ENCODE measurements around the gene DCHS1. TPM values are rescaled to one million over a fixed set of nuclear protein-coding genes. Genes with fewer than 3 reads are reported as not detected.

The DCHS1 gene
- polyA plus RNA-seq, 3 donors: 29.1 to 43.4 (median 34.7) TPM

- DNase-seq (ENCODE audit: extremely low read depth in 1 of 11, low read depth in 9 of 11, low spot score in 4 of 11): peak in 6 of 11 donors; percentile 60 to 83 (median 74)
Measured at GRCh38 chr11:6618117-6619003, 37.2 kb downstream of the DCHS1 start.

DNA sequence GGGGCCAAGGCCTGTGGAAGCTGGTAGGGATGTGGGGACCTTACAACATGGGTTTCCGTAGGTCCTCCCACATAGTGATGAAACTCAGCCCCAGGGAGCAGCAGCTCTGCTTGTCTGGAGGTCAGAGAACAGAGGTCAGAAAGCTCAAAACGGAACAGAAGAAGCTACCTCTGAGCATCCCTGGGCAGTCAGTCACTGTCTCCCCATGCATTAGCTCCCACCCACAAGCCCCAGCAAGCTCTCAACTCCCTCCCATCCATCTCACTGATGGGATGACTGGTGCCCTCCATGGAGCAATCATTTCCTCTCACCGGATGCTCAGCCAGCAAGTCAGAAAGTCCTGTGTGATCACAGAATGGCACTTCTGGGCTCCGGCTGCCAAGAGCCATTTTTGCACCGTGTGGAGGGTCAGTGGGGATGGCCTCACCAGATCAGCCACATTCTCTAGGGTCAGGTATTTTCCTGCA is 38.3 kb downstream of the DCHS1 start:
- DNase-seq (ENCODE audit: extremely low read depth in 1 of 11, low read depth in 9 of 11, low spot score in 4 of 11): no peak

DNA sequence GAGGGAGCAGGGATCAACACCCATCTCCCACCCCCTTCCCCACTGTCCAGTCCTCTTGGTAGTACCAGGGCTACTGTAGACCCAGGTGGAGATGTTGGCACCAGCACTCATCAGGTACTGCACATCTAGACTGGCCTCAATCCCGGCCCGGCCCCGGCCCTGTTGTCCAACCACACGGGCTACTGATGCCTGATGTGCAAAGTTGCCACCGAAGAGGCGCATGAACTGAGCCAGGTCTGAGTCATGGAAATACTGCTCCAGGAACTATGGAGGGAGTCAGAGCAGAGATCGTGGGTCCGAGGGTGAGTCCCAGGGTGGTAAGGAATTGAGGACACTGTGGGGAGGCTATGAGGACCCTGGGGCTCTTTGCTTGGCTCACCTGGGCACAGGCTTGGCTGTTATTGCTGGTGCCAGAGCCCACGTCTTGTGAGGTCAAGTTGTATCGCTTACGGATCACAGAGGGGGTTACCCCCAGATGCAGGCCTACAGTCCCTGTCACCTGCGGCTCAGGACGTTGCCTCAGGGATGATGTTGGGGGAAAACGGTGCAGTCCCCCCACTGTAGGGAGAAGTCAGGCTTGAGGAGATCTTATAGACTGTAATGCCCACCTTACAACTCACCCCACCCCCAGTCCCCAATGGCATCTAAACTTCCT is 38.9 kb downstream of the DCHS1 start:
- DNase-seq (ENCODE audit: extremely low read depth in 1 of 11, low read depth in 9 of 11, low spot score in 4 of 11): no peak

GRCh38 chr11:6615882-6616585 is 39.6 kb downstream of the DCHS1 start:
- no peak for DNase-seq (ENCODE audit: extremely low read depth in 1 of 11, low read depth in 9 of 11, low spot score in 4 of 11)

- DNase-seq (ENCODE audit: extremely low read depth in 1 of 11, low read depth in 9 of 11, low spot score in 4 of 11): no peak
Measured at GRCh38 chr11:6615046-6615445, 40.6 kb downstream of the DCHS1 start.

DNA sequence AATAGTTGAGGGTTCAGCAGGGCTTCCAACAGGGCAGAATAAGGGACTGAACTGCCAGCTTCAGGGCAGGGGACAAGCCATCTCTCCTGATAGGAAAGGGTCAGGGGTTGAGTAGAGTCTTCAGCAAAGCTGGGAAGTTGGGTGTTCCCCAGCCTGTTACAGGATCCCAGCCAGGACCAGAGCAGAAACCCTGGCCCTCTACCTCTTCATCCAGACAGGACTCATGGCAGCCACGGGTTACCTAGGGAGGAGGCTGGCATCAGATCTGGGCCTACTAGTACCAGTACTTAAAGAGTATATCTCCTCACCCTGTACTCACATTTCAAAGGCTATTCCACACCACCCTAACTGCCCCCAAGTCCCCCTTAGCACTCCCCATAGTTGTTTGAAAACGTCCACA is 41.2 kb downstream of the DCHS1 start:
- DNase-seq (ENCODE audit: extremely low read depth in 1 of 11, low read depth in 9 of 11, low spot score in 4 of 11): no peak

GRCh38 chr11:6613496-6613895 is 42.1 kb downstream of the DCHS1 start:
- no peak for DNase-seq (ENCODE audit: extremely low read depth in 1 of 11, low read depth in 9 of 11, low spot score in 4 of 11)

DNA sequence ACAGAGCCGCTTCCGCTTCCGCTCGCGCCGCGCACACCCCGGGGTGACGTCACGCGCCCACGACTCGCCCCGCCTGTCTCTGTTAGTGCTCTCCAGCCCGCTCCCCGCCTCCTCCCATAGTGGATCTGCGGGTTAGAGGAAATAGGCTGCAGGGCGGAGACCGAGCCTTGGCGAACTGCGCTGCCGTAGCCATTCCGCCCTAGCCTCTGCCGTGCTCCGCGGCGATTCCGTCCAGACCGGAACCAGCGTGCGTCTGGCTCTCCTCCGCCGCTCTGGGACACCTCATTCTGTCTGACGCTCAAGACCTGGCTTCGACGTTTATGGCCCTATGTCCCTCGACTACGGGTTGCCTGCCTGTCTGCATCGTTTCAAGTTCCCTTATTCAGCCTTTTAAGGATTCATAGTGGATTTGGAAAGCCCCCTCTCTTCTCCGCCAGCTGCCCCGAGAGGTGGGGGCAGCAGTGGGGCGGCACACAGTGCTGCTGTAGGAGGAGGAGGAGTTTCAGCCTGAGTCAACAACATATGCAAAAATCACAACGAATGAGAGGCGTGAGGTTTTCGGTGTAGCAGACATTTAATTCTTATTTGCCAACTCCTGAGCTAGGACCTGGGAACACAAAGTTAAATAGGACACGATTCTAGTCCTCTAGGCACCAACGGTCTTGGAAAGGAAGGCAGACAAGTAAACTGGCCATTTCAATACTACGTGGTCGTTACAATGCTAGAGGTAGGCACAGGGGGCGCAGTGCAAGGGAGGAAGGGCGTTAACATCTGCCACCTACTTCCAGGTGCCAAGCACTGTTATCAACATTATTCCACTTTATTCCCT is 43.2 kb downstream of the DCHS1 start, which contains the start of gene TAF10:
Gene TAF10 (minus strand): TSS at position 4 of the 829 bp plus-strand sequence. CDS start 27 bp downstream, outside the sequence.
- DNase-seq (ENCODE audit: extremely low read depth in 1 of 11, low read depth in 9 of 11, low spot score in 4 of 11): peak in 10 of 11 donors; percentile 83 to 95 (median 92)

GRCh38 chr11:6611963-6612212 is 43.7 kb downstream of the DCHS1 start:
- no peak for DNase-seq (ENCODE audit: extremely low read depth in 1 of 11, low read depth in 9 of 11, low spot score in 4 of 11)

GRCh38 chr11:6611092-6611962 is 44.3 kb downstream of the DCHS1 start:
- DNase-seq (ENCODE audit: extremely low read depth in 1 of 11, low read depth in 9 of 11, low spot score in 4 of 11): peak in 1 of 11 donors; percentile 14

- no peak for DNase-seq (ENCODE audit: extremely low read depth in 1 of 11, low read depth in 9 of 11, low spot score in 4 of 11)
Measured at GRCh38 chr11:6610591-6610990, 45.0 kb downstream of the DCHS1 start.

DNA sequence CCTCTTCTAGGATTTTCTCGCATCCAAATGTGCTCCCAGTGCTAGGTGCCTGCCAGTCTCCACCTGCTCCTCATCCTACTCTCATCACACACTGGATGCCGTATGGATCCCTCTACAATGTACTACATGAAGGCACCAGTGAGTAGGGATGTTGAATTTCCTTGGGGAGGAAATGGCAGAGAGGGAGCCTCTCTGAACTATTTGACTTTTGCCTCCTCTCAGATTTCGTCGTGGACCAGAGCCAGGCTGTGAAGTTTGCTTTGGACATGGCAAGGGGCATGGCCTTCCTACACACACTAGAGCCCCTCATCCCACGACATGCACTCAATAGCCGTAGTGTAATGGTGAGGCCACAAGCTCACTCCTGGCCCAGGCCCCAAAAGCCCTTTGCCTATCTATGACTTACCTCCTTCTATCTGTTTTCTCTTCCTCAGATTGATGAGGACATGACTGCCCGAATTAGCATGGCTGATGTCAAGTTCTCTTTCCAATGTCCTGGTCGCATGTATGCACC is 46.0 kb downstream of the DCHS1 start:
- DNase-seq (ENCODE audit: extremely low read depth in 1 of 11, low read depth in 9 of 11, low spot score in 4 of 11): no peak

DNA sequence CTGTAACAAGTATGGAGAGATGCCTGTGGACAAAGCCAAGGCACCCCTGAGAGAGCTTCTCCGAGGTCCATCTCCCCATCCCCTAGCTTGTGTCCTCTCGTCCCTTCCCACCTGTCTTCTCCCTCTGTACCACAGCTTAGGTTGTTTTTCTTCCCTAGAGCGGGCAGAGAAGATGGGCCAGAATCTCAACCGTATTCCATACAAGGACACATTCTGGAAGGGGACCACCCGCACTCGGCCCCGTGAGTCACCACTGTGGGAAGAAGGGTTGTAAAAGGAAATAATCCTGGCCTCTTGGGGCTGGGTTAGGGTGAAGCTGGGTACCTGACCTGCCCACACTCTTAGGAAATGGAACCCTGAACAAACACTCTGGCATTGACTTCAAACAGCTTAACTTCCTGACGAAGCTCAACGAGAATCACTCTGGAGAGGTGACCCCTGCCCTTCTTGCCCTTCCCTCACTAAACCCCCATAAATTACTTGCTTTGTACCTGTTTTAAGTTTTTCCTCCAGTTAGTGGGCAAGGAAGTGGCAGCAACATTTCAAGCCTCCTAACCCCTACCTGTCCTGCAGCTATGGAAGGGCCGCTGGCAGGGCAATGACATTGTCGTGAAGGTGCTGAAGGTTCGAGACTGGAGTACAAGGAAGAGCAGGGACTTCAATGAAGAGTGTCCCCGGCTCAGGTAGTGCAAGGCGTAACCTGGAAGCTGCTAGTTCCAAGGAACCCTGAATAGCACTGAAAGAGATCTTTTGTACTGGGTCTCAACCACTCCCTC is 46.7 kb downstream of the DCHS1 start:
- no peak for DNase-seq (ENCODE audit: extremely low read depth in 1 of 11, low read depth in 9 of 11, low spot score in 4 of 11)

- DNase-seq (ENCODE audit: extremely low read depth in 1 of 11, low read depth in 9 of 11, low spot score in 4 of 11): no peak
Measured at GRCh38 chr11:6608011-6608410, 47.6 kb downstream of the DCHS1 start.

- DNase-seq (ENCODE audit: extremely low read depth in 1 of 11, low read depth in 9 of 11, low spot score in 4 of 11): no peak
Measured at GRCh38 chr11:6607190-6607795, 48.3 kb downstream of the DCHS1 start.

GRCh38 chr11:6606471-6607189 is 49.0 kb downstream of the DCHS1 start:
- DNase-seq (ENCODE audit: extremely low read depth in 1 of 11, low read depth in 9 of 11, low spot score in 4 of 11): peak; percentile 77 to 96 (median 87)
